ENCODE measurements around the gene SLC24A1.
"Not testable (repeated sequence)": the region's sequence is repeated elsewhere in the genome, so short reads cannot be mapped to it uniquely, and the experiment has no call there.

Gene SLC24A1

DNA sequence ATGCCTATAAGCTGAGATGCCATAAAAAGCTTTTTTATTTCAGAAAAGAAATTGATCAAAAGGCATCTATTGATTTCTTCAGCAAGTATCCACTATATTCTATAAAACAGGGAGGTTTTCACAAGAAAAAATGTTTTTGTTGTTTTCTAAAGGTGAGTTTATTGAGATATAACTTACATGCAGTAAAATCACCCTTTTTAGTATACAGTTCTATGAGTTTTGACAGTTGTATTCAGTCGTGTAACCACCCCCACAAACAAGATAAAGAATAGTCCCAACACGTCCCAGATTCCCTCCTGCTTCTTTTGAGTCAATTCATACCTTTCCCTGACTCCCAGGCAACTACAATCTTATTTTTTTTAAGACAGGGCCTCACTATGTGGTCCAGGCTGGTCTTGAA lies 18.6 kb upstream of the SLC24A1 start:
- TF ChIP-seq, protein P1, sequence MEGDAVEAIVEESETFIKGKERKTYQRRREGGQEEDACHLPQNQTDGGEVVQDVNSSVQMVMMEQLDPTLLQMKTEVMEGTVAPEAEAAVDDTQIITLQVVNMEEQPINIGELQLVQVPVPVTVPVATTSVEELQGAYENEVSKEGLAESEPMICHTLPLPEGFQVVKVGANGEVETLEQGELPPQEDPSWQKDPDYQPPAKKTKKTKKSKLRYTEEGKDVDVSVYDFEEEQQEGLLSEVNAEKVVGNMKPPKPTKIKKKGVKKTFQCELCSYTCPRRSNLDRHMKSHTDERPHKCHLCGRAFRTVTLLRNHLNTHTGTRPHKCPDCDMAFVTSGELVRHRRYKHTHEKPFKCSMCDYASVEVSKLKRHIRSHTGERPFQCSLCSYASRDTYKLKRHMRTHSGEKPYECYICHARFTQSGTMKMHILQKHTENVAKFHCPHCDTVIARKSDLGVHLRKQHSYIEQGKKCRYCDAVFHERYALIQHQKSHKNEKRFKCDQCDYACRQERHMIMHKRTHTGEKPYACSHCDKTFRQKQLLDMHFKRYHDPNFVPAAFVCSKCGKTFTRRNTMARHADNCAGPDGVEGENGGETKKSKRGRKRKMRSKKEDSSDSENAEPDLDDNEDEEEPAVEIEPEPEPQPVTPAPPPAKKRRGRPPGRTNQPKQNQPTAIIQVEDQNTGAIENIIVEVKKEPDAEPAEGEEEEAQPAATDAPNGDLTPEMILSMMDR (IDR thresholded peaks at IDR 0.05; ENCODE audit: borderline replicate concordance, control extremely low read depth, extremely low read depth, insufficient read depth, missing control alignments), result no peak
- in situ Hi-C loops (cut with MboI; ENCODE audit: low sequenced_read_pairs, unreplicated experiment), result no loop called here
- no peak for DNase-seq (ENCODE audit: low spot score)

DNA sequence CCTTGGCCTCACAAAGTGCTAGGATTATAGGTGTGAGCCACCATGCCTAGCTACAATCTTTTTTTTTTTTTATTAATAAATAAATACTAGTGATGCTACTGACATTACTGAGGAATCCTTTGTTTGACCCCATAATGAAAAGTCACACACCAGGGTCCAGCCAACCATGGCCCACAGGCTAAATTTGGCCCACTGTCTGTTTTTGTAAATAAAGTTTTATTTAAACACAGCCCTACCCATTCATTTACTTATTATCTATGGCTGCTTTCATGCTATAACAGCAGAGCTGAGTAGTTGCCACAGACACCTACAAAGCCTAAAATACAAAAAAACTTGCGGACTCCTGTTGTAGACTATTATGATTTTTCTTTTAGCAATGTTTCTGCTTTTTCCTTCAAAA lies 18.2 kb upstream of the SLC24A1 start:
- TF ChIP-seq, protein P1 (IDR thresholded peaks at IDR 0.05; ENCODE audit: borderline replicate concordance, control extremely low read depth, extremely low read depth, insufficient read depth, missing control alignments), result no peak
- no peak for DNase-seq (ENCODE audit: low spot score)
- in situ Hi-C loops (cut with MboI; ENCODE audit: low sequenced_read_pairs, unreplicated experiment), result no loop called here

DNA sequence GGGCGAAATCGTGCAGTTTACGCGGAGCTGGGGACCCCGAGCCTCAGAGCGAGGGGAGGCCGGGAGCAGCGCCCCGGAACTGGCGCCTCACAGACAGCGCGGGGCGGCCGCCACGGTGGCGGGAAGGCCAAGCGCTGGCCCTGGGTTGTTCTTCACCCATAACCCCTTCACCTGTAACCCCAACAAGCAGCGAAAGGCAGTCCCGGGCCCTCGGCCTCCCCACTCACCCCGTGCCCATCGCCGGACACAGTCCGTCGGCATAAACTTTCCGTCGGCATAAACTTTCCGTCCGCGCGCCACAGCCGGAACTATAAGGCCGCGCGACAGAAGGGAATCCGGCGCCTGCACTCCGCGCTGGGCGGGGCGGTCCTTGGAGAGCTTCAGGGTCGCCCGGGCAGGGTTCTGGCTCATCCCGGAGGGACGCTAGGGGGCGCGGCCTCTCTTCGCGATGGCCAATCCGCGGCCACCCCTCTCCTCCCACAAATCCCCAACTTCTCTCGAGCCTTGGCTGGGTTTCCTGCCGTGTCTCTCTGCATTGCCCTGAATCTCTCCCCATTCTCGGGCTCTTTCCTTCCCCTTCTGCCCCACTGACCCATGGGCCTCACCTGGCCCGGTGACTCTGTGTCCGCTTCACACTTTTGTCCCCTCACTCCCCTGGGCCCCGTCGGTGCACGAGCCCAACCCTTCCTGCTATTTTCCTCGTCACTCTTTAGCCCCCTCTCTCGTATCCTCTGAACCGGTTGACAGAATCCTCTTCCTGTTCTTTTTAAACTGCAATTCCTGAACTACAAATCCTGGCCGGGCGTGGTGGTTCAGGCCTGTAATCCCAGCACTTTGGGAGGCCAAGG lies 10.6 kb upstream of the SLC24A1 start, which contains the start of gene INTS14:
INTS14 (minus strand) TSS at position 261 of the 848 bp plus-strand sequence. CDS start 3,751 bp downstream, outside the sequence.
- in situ Hi-C loops (cut with MboI; ENCODE audit: low sequenced_read_pairs, unreplicated experiment), result no loop called here
- TF ChIP-seq, protein P1 (IDR thresholded peaks at IDR 0.05; ENCODE audit: borderline replicate concordance, control extremely low read depth, extremely low read depth, insufficient read depth, missing control alignments), result peak; percentile 79
- peak; percentile 98 for DNase-seq (ENCODE audit: low spot score)

DNA sequence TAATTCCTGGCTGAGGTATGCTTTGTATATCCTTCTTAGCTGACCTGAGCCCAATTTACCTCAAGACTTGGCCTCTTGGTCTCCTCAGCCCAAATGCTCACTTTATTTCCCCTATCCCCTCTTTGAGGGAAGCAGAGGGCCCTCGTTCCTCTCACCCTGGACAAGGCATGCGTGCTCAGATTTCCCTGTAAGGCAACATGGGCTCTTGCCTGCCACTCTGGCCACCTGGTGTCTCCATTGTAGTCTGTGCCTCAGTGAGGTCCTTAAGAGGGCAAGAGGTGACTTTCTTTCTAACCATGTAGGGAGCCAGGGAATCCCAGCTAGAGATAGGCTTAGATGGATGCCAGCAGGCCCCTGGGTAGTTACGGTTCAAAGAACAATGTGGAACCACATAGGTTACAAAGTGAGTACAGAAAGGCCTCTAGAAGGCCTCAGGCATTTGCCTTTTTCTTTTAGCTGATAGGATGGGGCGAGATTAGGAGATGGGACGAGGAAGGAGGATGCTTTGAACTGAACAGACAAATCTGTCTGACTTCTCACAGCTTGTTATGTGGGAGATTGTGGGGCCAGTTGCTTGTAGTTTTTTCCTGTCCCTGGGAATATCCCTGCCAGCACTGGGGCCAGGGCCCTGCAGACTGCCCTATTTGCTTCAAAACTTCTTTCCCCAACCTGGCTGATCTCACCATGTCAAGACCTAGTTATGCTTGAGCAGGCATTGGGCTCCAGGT lies 9.7 kb upstream of the SLC24A1 start:
- in situ Hi-C loops (cut with MboI; ENCODE audit: low sequenced_read_pairs, unreplicated experiment), result no loop called here
- DNase-seq (ENCODE audit: low spot score), result no peak

DNA sequence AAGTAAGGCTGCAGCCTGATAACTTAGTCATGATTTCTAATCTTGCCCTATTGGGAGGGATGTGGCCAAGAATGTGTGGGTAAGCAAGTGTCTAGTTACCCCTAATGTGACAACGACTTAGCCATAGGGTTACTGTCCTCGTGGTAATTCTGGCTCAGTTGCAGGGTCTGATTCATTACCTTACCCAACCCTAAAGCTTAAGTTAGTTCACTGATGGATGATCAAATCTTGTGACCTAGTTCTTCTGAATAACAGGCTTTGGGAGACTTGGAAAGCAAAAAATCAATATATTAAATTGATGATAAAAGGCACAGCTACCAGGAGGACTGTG lies 9.2 kb upstream of the SLC24A1 start:
- in situ Hi-C loops (cut with MboI; ENCODE audit: low sequenced_read_pairs, unreplicated experiment), result no loop called here
- TF ChIP-seq, protein P1 (IDR thresholded peaks at IDR 0.05; ENCODE audit: borderline replicate concordance, control extremely low read depth, extremely low read depth, insufficient read depth, missing control alignments), result no peak
- DNase-seq (ENCODE audit: low spot score), result no peak

More for the DNA sequence above, 9.7 kb upstream of the SLC24A1 start:
- TF ChIP-seq, protein P1 (IDR thresholded peaks at IDR 0.05; ENCODE audit: borderline replicate concordance, control extremely low read depth, extremely low read depth, insufficient read depth, missing control alignments), result no peak

DNA sequence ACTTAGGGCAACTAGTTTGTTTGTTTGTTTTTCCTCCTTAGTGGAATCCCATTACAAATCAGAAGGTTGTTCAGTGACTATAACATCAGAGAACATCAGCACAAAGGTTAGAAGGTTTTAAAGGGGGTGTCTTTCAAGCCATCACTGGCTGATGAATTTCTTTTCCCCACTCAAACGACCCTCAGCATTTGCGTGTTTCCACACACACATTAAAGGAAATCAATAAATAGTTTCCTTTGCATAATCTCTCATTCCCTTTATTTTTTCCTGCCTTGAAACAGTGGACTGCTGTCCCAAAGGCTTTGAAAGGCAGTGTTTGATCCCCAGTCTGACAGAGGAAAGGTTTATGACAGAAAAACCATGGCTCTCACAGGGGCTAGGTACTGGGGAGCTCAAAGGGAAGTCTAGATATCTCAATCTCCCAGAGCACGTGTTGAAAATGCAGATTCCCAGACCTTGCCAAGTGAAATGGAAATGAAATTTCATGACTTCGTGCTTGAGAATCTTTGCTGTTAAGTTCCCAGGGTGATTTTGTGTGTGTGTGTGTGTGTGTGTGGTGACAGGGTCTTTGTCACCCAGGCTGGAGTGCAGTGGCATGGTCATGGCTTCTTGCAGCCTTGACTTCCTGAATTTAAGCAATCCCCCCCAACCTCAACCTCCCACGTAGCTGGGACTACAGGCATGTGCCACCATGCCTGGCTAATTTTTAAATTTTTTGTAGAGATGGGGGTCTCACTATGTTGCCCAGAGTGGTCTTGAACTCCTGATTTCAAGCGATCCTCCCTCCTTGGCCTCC lies 8.6 kb upstream of the SLC24A1 start:
- DNase-seq (ENCODE audit: low spot score), result no peak
- in situ Hi-C loops (cut with MboI; ENCODE audit: low sequenced_read_pairs, unreplicated experiment), result no loop called here
- TF ChIP-seq, protein P1 (IDR thresholded peaks at IDR 0.05; ENCODE audit: borderline replicate concordance, control extremely low read depth, extremely low read depth, insufficient read depth, missing control alignments), result no peak

DNA sequence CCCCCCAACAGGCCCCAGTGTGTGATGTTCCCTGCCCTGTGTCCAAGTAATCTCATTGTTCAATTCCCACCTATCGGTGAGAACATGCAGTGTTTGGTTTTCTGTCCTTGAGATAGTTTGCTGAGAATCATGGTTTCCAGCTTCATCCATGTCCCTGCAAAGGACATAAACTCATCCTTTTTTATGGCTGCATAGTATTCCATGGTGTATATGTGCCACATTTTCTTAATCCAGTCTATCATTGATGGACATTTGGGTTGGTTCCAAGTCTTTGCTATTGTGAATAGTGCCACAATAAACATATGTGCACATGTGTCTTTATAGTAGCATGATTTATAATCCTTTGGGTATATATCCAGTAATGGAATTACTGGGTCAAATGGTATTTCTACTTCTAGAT lies 5.9 kb upstream of the SLC24A1 start:
- in situ Hi-C loops (cut with MboI; ENCODE audit: low sequenced_read_pairs, unreplicated experiment); DNase-seq (ENCODE audit: low spot score): not testable (repeated sequence)
